PC-3 (cell line): ENCODE data around the gene BRD4. TPM values are rescaled to one million over a fixed set of nuclear protein-coding genes. Genes with fewer than 3 reads are reported as not detected.

ENCODE experiments used
- ATAC-seq: fragments of 200-7000 bp; cut with Tn5 transposase; 2 replicates; pipeline ENCODE4 v1.9.1; 2020; ENCODE audit warnings: mild to moderate bottlenecking, moderate library complexity
- BruUV-seq: library from RNA; stranded (reverse); fragments of 400-500 nt; replicated peaks from 2 replicates; lab custom pipeline; 2021; lab: Mats Ljungman, UMichigan
- CTCF ChIA-PET: fragments of 300-600 bp; sonication (Branson Sonifier 250); formaldehyde crosslinking; loops from one replicate; lab custom pipeline; 2022; ENCODE audit warnings: antibody characterized with exemption; lab: Charles Lee
- POLR2A ChIA-PET: fragments of 300-600 bp; sonication (Branson Sonifier 250); formaldehyde crosslinking; loops from one replicate; lab custom pipeline; 2022; ENCODE audit warnings: antibody characterized with exemption; ENCODE audit not compliant: unreplicated experiment; lab: Charles Lee
- DNase-seq: peaks from one replicate; pipeline ENCODE4 v3.0.0-alpha.2; 2015
- H2AFZ ChIP-seq: fragments of 300-600 bp; sonication (generic); 2 replicates; pipeline ENCODE4 v1.6.0; 2016; ENCODE audit warnings: antibody characterized with exemption, low read length
- H3F3A ChIP-seq: fragments of 300-600 bp; sonication (generic); one replicate; pipeline ENCODE4 v1.6.0; 2017; ENCODE audit warnings: antibody characterized with exemption, low read length, control low read depth, mild to moderate bottlenecking; ENCODE audit not compliant: unreplicated experiment
- H3K27ac ChIP-seq: fragments of 300-600 bp; sonication (generic); 2 replicates; pipeline ENCODE4 v1.5.1; 2016; ENCODE audit warnings: mild to moderate bottlenecking, low read length
- H3K27me3 ChIP-seq: fragments of 300-600 bp; sonication (generic); 2 replicates; pipeline ENCODE4 v1.6.1; 2016; ENCODE audit warnings: low read length, mixed read lengths
- H3K36me3 ChIP-seq: fragments of 300-600 bp; sonication (generic); 2 replicates; pipeline ENCODE4 v1.6.1; 2016; ENCODE audit warnings: low read depth, mixed run types, low read length, mixed read lengths
- H3K4me1 ChIP-seq: fragments of 300-600 bp; sonication (generic); 2 replicates; pipeline ENCODE4 v1.5.1; 2016; ENCODE audit warnings: low read length; ENCODE audit not compliant: insufficient read depth
- H3K4me2 ChIP-seq: fragments of 300-600 bp; sonication (generic); 2 replicates; pipeline ENCODE4 v1.6.0; 2016; ENCODE audit warnings: low read length
- H3K4me3 ChIP-seq: fragments of 300-600 bp; sonication (generic); 2 replicates; pipeline ENCODE4 v1.5.1; 2016; ENCODE audit warnings: mild to moderate bottlenecking, low read length, mixed read lengths
- H3K79me2 ChIP-seq: fragments of 300-600 bp; sonication (generic); 2 replicates; pipeline ENCODE4 v1.6.1; 2017; ENCODE audit warnings: low read length, mixed read lengths
- H3K9ac ChIP-seq: fragments of 300-600 bp; sonication (generic); 2 replicates; pipeline ENCODE4 v1.6.0; 2016; ENCODE audit warnings: mild to moderate bottlenecking, low read length
- H3K9me2 ChIP-seq: fragments of 300-600 bp; sonication (generic); replicated peaks from 2 replicates; pipeline ENCODE4 v1.6.1; 2016; ENCODE audit warnings: mixed run types, low read length, mixed read lengths
- H3K9me3 ChIP-seq: fragments of 300-600 bp; sonication (generic); 2 replicates; pipeline ENCODE4 v1.6.1; 2016; ENCODE audit warnings: low read length, mixed read lengths
- H4K20me1 ChIP-seq: fragments of 300-600 bp; sonication (generic); 2 replicates; pipeline ENCODE4 v1.6.1; 2016; ENCODE audit warnings: low read length, mixed read lengths
- EZH2 ChIP-seq: fragments of 300-600 bp; sonication (generic); IDR thresholded peaks from one replicate; pipeline ENCODE4 v1.6.1; 2017; ENCODE audit warnings: antibody characterized with exemption, mild to moderate bottlenecking, low read length; ENCODE audit not compliant: unreplicated experiment
- EZH2phosphoT487 ChIP-seq: fragments of 300-600 bp; sonication (generic); IDR thresholded peaks from 2 replicates; pipeline ENCODE4 v1.6.1; 2018; ENCODE audit warnings: mild to moderate bottlenecking, antibody characterized with exemption, low read length, borderline replicate concordance
- intact Hi-C: fragments of 100-400 bp; cut with micrococcal nuclease; formaldehyde crosslinking; loops from 2 replicates; pipeline ENCODE4 v1.9.0; 2023
- total RNA-seq: library from RNA; depleted of rRNA; stranded (reverse); fragments of >200 nt; gene quantifications from 2 replicates; pipeline ENCODE4 v1.2.3, GENCODE V29; 2014
- TF ChIP-seq, protein P1 (sequence below): fragments of 300-600 bp; sonication (generic); conservative IDR thresholded peaks from 2 replicates; pipeline ENCODE4 v1.5.1; 2017; ENCODE audit warnings: antibody characterized with exemption, low read depth, mild to moderate bottlenecking, low read length

BRD4 gene
- total RNA-seq, 1 experiment from 2014 or later = 20.9 TPM

- Histone ChIP-seq H4K20me1 (peaks cover 88% of the 10 kb centered on the region), H3K9me3 (no peaks in the 10 kb centered on the region), H3K79me2 (peaks cover 100% of the 10 kb centered on the region), H3F3A (peaks cover 4% of the 10 kb centered on the region), H3K27ac (no peak overlapping the region), H3K4me2 (no peak overlapping the region), H3K9ac (no peak overlapping the region), H3K4me1 (peaks cover 27% of the 10 kb centered on the region), H3K9me2 (no peaks in the 10 kb centered on the region), H3K27me3 (no peaks in the 10 kb centered on the region), H3K36me3 (peaks cover 8% of the 10 kb centered on the region), H3K4me3 (no peak overlapping the region), H2AFZ (no peak overlapping the region)
- BruUV-seq = no TSS peak
- TF ChIP-seq, protein P1, sequence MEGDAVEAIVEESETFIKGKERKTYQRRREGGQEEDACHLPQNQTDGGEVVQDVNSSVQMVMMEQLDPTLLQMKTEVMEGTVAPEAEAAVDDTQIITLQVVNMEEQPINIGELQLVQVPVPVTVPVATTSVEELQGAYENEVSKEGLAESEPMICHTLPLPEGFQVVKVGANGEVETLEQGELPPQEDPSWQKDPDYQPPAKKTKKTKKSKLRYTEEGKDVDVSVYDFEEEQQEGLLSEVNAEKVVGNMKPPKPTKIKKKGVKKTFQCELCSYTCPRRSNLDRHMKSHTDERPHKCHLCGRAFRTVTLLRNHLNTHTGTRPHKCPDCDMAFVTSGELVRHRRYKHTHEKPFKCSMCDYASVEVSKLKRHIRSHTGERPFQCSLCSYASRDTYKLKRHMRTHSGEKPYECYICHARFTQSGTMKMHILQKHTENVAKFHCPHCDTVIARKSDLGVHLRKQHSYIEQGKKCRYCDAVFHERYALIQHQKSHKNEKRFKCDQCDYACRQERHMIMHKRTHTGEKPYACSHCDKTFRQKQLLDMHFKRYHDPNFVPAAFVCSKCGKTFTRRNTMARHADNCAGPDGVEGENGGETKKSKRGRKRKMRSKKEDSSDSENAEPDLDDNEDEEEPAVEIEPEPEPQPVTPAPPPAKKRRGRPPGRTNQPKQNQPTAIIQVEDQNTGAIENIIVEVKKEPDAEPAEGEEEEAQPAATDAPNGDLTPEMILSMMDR = no peak
- TF ChIP-seq EZH2 = no peak
- TF ChIP-seq EZH2phosphoT487 = no peak
- POLR2A ChIA-PET = no interaction called here
- intact Hi-C loops = no loop called here
- CTCF ChIA-PET = no interaction called here
- DNase-seq (no peak), ATAC-seq (no peak)
These were observed 38.4 kb downstream of the BRD4 start for GRCh38 chr19:15293781-15294491.

- no peak overlapping the region for H3K4me2 ChIP-seq
- CTCF ChIA-PET = no interaction called here
- peaks cover 8% of the 10 kb centered on the region for H3K36me3 ChIP-seq
- H3K27ac ChIP-seq = no peak overlapping the region
- H2AFZ ChIP-seq = no peak overlapping the region
- H3F3A ChIP-seq = peaks cover 4% of the 10 kb centered on the region
- H3K27me3 ChIP-seq = no peaks in the 10 kb centered on the region
- no peak for ATAC-seq
- intact Hi-C loops = no loop called here
- H3K9me3 ChIP-seq = no peaks in the 10 kb centered on the region
- H3K79me2 ChIP-seq = peaks cover 100% of the 10 kb centered on the region
- H3K9me2 ChIP-seq = no peaks in the 10 kb centered on the region
- no peak overlapping the region for H3K9ac ChIP-seq
- H4K20me1 ChIP-seq = peaks cover 90% of the 10 kb centered on the region
- DNase-seq = no peak
- POLR2A ChIA-PET = interaction anchor here (0.6 kb wide), 1 partner anchor 11 kb away, joined by 4 read pairs; no protein-coding TSS in a partner anchor
- H3K4me1 ChIP-seq = peaks cover 19% of the 10 kb centered on the region
- H3K4me3 ChIP-seq = no peak overlapping the region
- no peak for TF ChIP-seq EZH2phosphoT487
- TF ChIP-seq, protein P1 = no peak
- no peak for TF ChIP-seq EZH2
- BruUV-seq = no TSS peak
These were observed 39.3 kb downstream of the BRD4 start for GRCh38 chr19:15292847-15293582.
